Uterus (tissue), 2 donors: ENCODE measurements around the gene CHPT1.

Experiments
- CTCF ChIP-seq, 4 experiments: fragments of 200-600 bp in 2 of 4; fragments of 450-650 bp in 2 of 4; sonication (generic) in 2 of 4; IDR thresholded peaks; one replicate each; pipeline ENCODE4 v1.5.1; 2016 to 2019; ENCODE audit warnings: antibody characterized with exemption in 4 of 4, mild to moderate bottlenecking in 2 of 4, moderate library complexity in 1 of 4
- POLR2A ChIP-seq, 2 donors: fragments of 450-650 bp; IDR thresholded peaks; one replicate each; pipeline ENCODE4 v1.6.1; 2016; ENCODE audit warnings: antibody characterized with exemption in 2 of 2, mild to moderate bottlenecking in 1 of 2, moderate library complexity in 1 of 2

- TF ChIP-seq POLR2A (IDR thresholded peaks at IDR 0.05) = no peak
- TF ChIP-seq CTCF (IDR thresholded peaks at IDR 0.05) = no peak
Measured at GRCh38 chr12:101767537-101767936, 70.1 kb downstream of the CHPT1 start.
